ENCODE measurements around the gene OR51V1.

DNA sequence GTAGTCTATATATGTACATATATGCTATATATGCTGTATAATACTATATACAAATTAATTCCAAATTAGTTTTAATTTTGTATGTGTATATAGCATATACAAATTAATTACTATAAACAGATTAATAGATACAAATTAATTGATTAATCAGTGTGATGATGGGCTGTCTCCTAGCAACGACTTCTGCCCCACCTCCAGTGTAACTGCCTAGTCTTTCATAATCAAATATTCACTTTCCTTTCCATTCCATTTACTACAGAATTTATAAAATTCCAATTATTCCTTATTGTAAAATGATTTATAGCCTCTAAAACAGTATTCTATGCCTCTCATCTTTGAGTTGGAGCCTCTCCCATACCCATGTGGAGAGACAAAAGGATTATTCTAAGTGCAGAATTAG, 32.8 kb upstream of the OR51V1 start:
- TF ChIP-seq, protein P1, sequence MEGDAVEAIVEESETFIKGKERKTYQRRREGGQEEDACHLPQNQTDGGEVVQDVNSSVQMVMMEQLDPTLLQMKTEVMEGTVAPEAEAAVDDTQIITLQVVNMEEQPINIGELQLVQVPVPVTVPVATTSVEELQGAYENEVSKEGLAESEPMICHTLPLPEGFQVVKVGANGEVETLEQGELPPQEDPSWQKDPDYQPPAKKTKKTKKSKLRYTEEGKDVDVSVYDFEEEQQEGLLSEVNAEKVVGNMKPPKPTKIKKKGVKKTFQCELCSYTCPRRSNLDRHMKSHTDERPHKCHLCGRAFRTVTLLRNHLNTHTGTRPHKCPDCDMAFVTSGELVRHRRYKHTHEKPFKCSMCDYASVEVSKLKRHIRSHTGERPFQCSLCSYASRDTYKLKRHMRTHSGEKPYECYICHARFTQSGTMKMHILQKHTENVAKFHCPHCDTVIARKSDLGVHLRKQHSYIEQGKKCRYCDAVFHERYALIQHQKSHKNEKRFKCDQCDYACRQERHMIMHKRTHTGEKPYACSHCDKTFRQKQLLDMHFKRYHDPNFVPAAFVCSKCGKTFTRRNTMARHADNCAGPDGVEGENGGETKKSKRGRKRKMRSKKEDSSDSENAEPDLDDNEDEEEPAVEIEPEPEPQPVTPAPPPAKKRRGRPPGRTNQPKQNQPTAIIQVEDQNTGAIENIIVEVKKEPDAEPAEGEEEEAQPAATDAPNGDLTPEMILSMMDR (IDR thresholded peaks at IDR 0.05) = no peak
- TF ChIP-seq POLR2A (IDR thresholded peaks at IDR 0.05) = no peak
